MM.1S (cell line): ENCODE results near the gene VEGFB.

Experiments used
- EZH2 ChIP-seq: fragments of 300-600 bp; sonication (generic); optimal IDR thresholded peaks from 2 replicates; pipeline ENCODE3; 2017; ENCODE audit warnings: low read depth, mild to moderate bottlenecking, antibody characterized with exemption, low read length, mixed read lengths
- TF ChIP-seq, protein P1 (sequence below): fragments of 300-600 bp; sonication (generic); IDR thresholded peaks from 2 replicates; pipeline ENCODE4 v1.5.1; 2016; ENCODE audit warnings: antibody characterized with exemption, low read length, mixed read lengths

DNA sequence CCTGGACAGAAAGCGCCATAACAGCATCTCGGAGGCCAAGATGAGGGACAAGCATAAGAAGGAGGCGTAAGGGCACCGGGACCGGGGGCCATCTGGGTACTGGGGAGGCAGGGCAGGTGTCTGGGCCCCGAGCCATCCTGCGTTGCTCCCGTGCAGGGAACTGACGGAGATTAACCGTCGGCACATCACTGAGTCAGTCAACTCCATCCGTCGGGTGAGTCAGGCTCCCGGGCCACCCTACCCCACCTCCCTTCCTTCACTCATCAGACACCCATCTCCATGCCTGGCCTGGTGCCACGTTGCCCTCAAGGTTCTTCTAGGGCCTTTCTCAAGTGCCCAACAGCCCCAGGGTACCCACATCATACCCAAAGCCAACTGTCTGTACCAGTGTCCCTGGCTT is 32.0 kb downstream of the VEGFB start:
- TF ChIP-seq, protein P1, sequence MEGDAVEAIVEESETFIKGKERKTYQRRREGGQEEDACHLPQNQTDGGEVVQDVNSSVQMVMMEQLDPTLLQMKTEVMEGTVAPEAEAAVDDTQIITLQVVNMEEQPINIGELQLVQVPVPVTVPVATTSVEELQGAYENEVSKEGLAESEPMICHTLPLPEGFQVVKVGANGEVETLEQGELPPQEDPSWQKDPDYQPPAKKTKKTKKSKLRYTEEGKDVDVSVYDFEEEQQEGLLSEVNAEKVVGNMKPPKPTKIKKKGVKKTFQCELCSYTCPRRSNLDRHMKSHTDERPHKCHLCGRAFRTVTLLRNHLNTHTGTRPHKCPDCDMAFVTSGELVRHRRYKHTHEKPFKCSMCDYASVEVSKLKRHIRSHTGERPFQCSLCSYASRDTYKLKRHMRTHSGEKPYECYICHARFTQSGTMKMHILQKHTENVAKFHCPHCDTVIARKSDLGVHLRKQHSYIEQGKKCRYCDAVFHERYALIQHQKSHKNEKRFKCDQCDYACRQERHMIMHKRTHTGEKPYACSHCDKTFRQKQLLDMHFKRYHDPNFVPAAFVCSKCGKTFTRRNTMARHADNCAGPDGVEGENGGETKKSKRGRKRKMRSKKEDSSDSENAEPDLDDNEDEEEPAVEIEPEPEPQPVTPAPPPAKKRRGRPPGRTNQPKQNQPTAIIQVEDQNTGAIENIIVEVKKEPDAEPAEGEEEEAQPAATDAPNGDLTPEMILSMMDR = no peak
- TF ChIP-seq EZH2 = no peak
